HG03095 (cell line): ENCODE results near the gene AFF3.
"Not testable (repeated sequence)": the region's sequence is repeated elsewhere in the genome, so short reads cannot be mapped to it uniquely, and the experiment has no call there.

Source experiments
- ATAC-seq: cut with Tn5 transposase; IDR thresholded peaks from one replicate; pipeline ENCODE4 v1.9.1; 2021; ENCODE audit warnings: moderate library complexity; ENCODE audit not compliant: unreplicated experiment

Gene AFF3

DNA sequence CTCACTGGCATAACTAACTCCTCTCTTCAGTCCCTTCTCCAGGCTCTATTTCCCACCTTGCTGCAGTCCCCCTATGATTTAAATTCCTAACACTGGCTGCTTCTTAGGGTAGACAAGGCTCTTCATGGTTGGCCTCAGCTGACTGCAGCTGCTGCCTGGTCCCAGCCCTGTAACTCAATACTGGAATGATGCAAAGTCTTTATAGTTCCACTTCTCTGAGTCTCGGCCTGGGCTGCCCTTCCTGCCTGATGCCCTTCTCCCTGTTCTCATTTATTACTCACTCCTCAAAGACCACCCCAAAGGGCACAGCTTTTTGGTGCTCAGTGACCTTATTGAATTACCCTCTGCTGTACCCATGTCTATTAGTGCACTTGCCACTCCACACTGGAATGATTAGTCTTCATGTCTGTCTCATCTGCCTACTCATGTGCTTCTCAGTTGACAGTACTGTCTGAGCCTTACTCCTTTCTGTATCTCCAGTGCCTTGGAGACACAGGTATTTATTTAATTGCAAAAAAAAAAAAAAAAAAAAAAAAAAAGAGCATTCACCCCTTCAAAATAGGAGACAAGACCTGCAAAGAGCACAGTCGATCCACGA lies 453.1 kb downstream of the AFF3 start:
- no peak for ATAC-seq

DNA sequence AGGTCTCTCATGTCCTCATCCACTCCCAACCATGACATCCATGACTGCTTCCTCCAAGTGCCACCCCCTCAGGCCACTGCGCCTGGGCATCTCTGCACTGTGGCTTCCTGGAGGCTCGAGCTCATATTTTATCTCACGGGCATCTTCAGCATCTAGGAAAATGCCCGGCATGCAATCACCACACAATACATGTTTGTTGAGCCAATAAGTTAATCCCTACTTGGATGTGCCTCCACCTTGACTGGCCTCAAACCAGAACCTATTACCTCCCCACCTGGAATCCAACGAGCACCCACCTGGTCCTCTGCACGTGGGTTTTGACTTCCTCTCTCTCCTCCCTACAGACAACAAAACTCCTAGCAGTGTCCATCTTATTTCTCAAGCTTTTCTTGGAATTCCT lies 453.7 kb downstream of the AFF3 start:
- ATAC-seq: no peak

DNA sequence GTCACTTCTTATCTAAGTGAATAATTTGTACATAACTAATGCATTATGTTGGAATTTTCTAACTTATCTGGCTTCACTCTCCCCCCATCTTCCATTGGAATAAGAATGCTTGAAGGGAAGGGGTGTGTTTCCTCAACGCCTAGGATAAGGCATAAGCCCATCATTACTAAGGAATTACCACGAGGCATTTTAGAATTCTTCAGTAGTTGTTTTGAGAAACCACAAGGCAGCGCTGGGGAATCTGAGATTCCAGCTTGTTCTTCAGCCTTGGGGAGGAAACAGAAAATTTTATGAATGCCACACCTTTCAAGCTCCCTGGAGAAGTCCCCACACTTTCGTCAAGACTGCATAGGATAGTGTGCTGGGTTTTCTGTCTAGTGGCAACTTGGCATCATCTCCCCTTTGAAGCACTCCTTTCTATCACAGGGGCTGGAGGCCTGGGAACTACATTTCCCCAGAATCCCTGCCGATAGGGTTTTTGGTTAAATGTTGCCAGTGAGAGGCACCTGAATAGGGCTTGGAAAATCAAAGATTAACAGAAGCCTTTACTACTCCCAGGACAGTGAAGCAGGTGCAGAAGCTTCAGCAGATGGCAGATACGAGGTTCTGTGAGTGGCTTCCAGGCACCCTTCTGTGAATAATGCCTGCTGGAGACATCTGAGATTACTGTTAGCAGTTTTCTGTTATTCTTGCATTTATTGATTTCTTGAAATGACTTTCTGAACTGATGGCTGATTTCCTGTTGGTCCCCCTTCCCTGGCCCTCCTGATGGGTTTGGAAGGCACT lies 459.9 kb downstream of the AFF3 start:
- ATAC-seq: no peak

DNA sequence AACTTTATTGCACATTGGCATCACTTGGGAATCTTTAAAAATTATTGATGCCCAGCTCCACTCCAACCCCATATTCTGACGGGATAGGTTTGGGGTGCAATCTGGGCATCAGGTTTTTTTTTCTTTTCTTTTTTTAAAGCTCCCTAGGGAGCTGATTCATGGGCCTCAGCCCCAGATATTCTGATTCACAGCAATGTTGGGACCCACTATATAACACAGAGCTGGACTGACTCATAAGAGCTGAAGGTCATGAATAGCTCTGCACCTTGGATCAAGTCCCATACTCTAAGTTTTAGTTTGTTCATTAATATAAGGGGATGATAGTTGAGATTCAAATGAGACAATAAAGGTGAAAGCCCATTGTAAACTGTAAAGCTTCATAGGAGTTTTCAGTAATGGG lies 461.4 kb downstream of the AFF3 start:
- ATAC-seq: no peak

DNA sequence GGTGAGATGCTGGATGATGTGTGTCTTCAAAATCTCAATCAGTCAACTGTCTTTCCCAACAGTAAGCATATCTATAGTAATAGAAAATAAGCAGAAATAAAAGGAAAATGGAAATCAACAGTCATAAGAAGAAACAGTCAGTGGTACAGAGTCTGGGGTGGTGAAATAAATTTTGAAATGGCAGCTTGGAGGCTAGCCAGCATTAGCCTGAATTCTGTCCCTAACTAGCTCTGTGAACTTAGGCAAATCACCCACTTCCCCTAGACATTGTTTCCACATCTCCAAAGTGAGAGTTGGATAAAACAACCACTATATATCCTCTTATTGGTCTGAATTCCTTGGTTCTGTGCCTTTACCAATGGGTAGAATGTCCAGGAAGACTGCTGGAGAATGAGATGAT lies 462.9 kb downstream of the AFF3 start:
- no peak for ATAC-seq

DNA sequence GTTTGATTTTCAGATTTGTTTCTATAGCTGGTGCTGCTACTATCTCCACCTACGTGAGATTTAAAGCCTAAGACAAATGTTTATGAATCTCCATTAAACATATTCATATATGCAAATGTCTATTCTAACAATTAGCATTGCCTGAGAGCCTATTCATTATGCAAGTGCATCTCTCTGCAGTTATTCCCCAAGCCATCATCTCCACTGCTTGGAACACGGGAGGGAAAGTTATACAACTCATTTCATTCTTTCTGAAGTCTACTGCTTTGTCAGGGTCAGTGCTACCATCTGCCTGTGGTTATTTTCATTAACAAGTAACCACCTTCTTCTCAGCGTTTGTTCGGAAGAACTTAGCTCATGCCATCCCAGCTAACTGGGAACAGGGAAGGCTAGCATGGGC lies 463.8 kb downstream of the AFF3 start:
- ATAC-seq: no peak

DNA sequence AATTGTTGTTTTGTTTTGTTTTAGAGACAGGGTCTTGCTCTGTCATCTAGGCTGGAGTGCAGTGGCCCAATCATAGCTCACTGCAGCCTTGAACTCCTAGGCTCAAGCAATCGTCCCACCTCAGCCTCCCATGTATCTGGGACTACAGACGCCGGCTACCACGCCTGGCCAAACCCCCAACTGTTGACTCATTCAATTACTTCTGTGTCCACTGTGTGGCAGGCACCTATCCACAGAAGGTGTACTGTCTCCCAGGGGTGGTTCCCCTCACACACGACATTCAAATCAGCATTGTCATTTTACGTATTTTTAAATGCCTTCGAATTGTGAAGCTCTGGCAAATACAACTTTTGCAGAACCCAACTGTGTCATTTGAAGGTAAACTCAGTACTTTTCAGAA lies 464.6 kb downstream of the AFF3 start:
- ATAC-seq: no peak

DNA sequence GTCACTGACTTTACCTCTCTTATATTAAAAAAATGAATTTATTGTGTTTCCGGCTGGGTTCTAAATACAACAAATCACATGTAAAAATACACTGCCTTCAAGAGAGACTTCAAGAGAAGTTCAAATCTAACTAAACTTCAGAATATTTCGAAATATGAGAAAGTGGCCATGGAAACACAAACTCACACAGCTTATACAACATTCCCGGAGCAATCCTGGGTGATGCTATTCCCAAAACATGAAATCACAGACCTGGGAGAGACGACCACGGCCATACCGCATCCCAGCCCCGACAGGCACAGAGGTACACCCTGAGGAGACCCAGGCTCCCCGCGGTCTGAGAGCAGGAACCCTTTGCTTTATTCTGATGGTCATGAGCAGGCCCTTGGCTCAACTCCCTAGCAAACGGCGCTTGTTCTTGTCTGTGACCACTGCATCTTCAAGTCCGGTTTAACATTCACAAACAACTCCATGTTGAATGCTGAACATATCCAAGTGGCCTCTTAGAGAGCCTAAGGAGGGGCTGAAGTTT lies 467.2 kb downstream of the AFF3 start:
- no peak for ATAC-seq

DNA sequence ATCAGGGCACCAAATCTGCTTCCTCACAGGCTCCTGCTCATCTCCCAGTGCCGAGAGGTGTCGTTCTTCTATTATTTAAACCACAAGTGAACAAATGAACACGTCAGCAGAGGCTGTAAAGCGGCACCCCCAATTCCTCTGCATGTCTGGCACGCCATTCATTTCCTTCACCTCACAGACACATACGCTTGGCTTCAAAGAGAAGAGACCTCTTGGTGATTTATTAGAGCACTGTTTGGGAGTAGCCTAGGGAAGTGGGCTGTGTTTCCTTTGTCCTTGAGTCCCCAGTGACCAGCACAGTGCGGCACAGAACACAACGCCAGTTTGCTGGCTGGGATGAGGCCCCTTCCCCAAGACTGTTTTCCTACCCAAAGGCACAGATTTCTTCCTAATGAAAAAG lies 468.3 kb downstream of the AFF3 start:
- no peak for ATAC-seq

DNA sequence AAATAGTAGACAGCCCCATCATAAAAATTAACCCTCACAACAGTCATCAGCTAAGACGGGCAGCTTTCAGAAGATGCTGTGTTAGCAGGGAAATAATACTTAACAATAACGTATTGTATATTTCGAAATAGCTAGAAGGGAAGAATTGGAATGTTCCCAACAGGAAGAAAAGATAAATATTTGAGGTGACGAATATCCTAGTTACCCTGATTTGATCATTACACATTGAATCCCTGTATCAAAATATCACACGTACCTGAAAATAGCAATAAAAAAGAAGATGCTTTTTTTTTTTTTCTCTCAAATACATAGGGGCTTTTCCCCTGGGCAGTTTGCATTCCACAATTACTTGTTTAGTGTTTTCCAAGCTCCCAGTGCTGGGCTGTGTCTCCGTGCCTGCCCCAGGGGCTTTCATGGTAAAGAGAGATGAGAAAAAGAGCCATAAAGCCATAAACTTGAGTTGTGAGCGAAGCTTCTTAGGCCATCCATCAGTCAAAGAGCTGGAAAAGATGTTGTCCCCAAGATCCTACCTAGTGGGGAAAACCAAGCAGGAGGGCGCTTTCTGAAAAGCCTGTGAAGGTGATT lies 469.5 kb downstream of the AFF3 start:
- ATAC-seq: no peak

DNA sequence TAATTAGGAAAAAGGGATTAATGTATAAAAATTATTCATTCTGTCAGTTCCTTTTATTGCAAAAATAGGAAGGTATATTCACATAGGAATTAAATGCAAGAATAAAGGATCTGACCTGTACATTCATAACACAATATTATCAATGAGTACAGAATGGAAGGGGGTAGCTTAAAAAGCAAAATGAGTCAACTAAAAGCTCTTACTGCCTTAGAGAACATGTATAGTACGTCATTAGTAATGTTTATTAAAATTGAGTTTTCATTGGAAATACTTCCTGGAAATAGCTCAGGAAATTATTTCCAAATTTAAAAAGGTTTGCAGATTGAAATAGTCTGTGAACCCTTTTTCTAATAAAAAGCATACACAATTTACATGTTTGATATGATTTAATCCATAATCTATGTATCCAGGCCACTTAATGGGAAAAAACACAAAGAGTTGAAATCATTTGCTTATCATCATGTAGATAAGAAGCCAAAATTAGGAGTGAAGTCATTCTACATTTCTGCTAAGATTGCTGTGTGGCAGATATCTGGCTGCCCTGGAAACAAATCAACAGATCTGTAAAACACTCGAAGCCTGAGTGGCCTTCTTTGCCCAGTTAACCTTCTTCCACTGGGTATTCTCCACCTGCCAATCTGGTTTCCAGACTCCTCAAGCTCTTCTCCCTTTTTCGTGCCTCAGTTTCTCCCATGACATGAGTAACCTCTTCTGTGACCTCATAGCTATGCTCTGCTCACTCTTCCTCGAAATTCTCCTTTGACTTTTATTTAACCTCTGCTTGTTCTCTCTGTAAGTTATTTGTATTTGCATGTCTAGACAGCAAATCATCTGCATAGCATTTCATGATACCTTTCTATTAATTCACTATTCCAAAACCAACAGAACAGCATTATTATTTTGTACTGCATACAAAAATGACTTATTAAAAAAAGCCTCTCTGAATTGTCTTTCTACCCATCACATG lies 471.3 kb downstream of the AFF3 start:
- ATAC-seq: no peak

DNA sequence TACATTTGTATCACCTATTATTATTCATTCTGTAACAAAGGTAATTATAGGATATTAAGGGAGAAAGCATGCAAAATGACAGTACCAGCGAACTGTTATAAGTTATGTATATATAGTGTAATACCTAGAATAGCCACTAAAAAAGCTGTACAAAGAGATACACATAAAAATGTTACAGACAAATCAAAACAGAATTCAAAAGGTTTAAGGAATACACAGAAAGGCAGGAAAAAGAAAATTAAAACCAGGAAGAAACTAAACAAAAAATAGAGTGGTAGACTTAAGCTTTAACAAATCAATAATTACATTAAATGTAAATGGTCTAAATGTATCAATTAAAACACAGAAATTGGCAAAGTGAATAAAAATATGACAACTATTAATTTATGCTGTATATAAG lies 476.1 kb downstream of the AFF3 start:
- no peak for ATAC-seq

DNA sequence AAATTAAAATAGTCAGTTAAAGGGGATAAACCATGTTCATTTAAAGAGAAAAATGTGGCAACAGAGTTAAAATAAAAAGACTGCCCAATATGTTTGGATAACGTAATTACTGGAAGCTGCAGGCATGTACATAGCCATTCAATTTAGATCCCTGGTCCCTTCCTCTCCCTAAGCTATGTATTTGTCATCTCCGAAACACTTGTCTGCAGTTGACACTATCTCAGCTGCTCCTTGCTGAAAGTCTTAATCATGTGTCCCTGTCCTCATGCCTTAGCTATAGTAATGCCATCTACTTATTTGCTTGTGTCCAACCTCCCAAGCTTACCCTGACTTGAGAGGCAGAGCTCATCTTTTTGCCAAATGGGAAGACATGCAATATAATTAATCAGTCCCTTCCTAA lies 478.7 kb downstream of the AFF3 start:
- no peak for ATAC-seq

DNA sequence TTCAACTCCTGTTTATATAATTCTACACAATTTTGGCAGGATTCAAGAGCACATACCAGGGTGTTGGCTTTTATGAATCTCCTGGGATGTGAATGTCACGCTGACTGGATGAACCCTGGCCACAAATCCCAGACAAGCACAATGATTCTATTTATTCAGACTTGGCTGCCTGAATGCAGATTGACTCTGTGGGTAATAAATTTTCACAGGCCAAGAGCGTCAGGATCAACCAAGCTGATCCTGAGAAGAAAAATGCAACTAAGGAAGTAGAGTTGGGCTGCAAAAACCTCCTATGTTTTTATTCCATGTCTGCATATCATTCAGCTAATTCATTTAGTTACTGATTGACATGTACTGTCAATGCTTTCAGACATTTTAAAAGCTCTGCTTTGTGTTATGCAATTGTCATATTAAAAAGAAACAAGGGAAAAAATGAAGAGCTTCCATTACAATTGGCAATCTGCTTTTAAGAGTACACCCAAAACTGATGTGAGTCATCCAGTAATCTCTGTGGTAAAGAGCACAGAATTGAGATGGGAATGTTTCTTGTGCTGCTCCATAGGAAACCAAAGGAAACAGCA lies 479.5 kb downstream of the AFF3 start:
- no peak for ATAC-seq

DNA sequence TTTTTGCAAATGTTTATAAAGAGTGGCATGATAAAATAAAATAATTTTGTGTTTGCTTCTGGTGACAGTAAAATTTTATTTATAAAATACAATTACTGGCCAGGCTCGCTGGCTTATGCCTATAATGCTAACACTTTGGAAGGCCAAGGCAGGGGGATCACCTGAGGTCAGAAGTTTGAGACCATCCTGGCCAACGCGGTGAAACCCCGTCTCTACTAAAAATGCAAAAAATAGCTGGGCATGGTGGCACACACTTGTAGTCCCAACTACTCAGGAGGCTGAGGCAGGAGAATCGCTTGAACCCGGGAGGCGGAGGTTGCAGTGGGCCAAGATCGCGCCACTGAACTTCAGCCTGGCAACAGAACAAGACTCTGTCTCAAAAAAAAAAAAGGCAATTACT lies 480.6 kb downstream of the AFF3 start:
- ATAC-seq: not testable (repeated sequence)

DNA sequence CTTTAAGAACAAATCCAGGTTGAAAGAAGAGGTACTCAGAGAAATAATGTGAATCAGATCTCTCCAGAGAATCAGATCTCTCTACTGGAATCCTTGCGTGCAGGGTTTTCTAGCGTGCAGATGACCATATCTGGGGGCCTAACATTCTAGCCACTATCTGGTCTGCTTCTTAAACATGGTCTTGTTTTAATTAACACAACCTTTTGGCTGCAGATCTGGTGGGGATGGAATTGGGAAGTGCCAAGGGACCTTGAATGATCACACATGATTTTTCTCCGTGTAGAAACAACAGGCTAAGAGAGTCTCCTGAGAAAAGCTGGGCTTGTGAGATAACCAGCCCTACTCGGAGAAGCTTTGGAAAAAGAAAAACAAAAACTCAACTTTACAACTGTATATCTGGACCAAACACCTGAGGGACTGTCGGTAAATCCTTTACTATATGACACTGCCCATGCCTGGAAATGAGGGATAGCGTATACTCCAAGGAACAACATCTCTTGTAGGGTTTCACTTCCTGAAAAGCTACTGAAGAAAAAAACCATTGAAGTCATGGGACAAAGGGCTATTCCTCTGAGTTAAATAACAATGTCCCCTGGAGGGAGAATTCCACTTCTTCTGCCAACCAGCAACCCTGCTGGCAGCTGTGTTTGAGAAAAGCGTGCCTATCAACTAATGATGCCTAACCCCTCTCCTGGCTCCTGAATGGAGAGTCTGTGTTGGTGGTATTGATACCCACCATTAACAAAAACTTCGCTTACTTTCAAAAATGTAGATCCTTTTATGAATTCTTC lies 481.6 kb downstream of the AFF3 start:
- ATAC-seq: no peak

DNA sequence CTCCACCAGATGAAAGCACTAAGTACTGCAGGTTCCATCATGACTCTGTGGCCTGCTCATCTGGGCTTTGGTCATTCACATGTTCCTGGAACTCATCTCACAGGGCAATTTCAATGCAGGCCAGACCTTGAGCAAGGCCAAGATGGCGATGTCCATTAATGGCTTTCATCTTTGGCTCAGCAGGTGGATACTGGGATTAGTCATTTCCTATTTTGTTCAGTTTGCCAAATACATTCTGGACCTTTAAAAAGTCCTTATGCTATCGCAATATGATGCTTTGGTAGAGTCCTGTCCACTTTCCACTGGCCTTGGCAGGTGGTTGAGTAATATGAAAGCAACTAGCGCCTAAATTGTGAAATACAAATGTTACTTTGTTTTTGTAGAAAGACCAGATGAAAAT lies 482.5 kb downstream of the AFF3 start:
- ATAC-seq: no peak

DNA sequence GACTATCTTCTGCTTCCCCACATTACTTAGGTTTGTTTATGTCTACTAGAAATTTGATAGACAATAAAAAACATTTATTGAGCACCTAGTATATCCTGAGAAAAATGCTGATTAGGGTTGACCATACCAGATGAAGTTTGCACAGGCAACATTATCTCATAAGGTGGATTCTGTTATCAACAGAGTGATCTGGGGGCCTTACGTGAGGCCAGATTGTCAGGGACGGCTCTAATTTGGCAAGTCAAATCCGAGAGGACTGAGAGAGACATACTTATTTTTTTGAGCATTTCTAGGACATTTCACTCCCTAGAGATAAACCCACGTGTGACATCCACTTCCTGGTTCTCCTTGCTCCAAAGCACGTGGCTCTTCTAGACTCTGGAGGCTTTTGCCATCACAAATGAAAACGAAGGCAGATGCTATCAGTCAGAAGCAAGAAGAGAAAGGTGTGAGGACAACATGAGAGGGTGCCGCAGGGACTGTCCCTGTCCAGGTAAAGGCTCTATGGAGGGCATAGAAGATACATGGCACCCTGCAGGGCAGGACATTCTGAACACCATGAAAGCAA lies 484.6 kb downstream of the AFF3 start:
- ATAC-seq: no peak

DNA sequence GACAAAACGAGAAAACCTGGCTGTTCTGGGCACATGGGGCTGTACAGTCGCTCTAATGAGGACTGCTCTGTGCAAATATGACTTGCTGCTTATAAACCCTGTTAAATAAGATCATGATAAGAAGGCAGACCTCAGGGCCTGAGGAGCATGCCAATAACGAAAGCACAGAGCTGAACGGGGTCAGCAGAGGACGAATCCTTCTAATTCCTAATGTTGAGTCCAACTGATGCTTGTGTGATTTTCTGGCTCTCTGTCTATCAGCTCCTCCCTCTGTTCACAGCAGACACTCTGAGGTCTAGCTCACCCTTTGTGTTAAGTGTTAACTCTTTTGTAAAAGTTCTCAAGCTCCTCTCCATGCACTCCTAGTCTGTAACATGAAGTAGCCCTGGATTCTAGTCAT lies 485.4 kb downstream of the AFF3 start:
- ATAC-seq: no peak

DNA sequence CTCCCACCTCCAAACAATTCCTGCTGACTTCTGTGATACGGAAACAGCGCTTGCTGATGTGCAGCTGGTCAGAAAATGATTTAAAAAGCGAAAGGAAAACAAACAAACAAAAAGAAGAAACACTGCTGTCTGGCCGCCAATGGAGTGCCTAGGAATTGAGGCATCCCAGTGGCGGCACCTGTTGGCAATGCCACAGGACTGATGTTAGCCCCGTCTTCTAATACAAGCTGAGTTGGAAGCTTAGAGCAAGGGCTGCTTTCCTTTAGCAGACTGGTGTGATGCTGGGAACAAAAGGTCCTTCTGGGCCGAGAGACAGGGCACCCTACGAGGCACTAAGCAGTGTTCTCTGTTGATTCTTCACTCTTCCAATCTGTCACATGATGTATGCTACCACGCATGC lies 489.0 kb downstream of the AFF3 start:
- ATAC-seq: no peak
